Endothelial cell of umbilical vein (primary cell): ENCODE measurements around the gene PDSS2. TPM values are rescaled to one million over a fixed set of nuclear protein-coding genes. Genes with fewer than 3 reads are reported as not detected.

Experiments
- BruUV-seq: library from RNA; stranded (reverse); fragments of 400-500 nt; replicated peaks from 2 replicates; lab custom pipeline; 2021; lab: Mats Ljungman, UMichigan
- CTCF ChIA-PET: fragments of 300-600, 350-600 bp; sonication (Branson Sonifier 250); formaldehyde crosslinking; loops from one replicate; lab custom pipeline; 2021; ENCODE audit warnings: antibody characterized with exemption, inconsistent platforms; lab: Charles Lee
- POLR2A ChIA-PET: fragments of 300-600, 350-600 bp; sonication (Branson Sonifier 250); formaldehyde crosslinking; loops from one replicate; lab custom pipeline; 2021; ENCODE audit warnings: antibody characterized with exemption, inconsistent platforms; lab: Charles Lee
- DNase-seq: peaks from one replicate; pipeline ENCODE4 v3.0.0-alpha.2; 2011; ENCODE audit warnings: low read depth, low spot score
- FAIRE-seq: peaks from 2 replicates; lab custom pipeline; 2011; peaks lifted over from hg19 to GRCh38; lab: Jason Lieb, UNC
- H2AFZ ChIP-seq: 2 replicates; pipeline ENCODE4 v1.6.0; 2012; ENCODE audit warnings: low read depth, low read length, control low read depth, inconsistent platforms
- H3K27ac ChIP-seq: 2 replicates; pipeline ENCODE4 v1.5.1; 2011; ENCODE audit warnings: low read depth, mild to moderate bottlenecking, control low read depth, low read length, moderate library complexity; ENCODE audit not compliant: insufficient read depth
- H3K27me3 ChIP-seq, 2 experiments: 2 replicates each; pipeline versions ENCODE4 v1.6.0 to v1.6.1; 2011; ENCODE audit warnings: low read length in 2 of 2, mixed read lengths in 1 of 2; ENCODE audit not compliant: control insufficient read depth in 2 of 2, insufficient read depth in 2 of 2
- H3K36me3 ChIP-seq, 2 experiments: 2 replicates in 1 of 2; 3 replicates in 1 of 2; pipeline ENCODE4 v1.5.1; 2011; ENCODE audit warnings: low read length in 2 of 2, mild to moderate bottlenecking in 1 of 2, moderate library complexity in 1 of 2; ENCODE audit not compliant: control insufficient read depth in 2 of 2, insufficient read depth in 2 of 2; ENCODE audit errors: extremely low read depth in 1 of 2
- H3K4me1 ChIP-seq: 3 replicates; pipeline ENCODE4 v1.5.1; 2011; ENCODE audit warnings: mild to moderate bottlenecking, low read length; ENCODE audit not compliant: control insufficient read depth, insufficient read depth; ENCODE audit errors: extremely low read depth
- H3K4me2 ChIP-seq: 2 replicates; pipeline ENCODE4 v1.6.1; 2011; ENCODE audit warnings: low read length, control low read depth, mixed read lengths; ENCODE audit not compliant: insufficient read depth
- H3K4me3 ChIP-seq, 3 experiments: fragments of 200-600 bp in 1 of 3; sonication (generic), shearing (Covaris generic) in 1 of 3; replicated peaks in 1 of 3; 2 replicates each; pipeline ENCODE4 v1.5.1; 2011 to 2016; ENCODE audit warnings: control low read depth in 3 of 3, low read length in 3 of 3, mild to moderate bottlenecking in 2 of 3, inconsistent platforms in 1 of 3, low read depth in 1 of 3, moderate library complexity in 1 of 3; ENCODE audit not compliant: insufficient read depth in 1 of 3
- H3K79me2 ChIP-seq: 2 replicates; pipeline ENCODE4 v1.6.0; 2012; ENCODE audit warnings: low read length, inconsistent platforms; ENCODE audit not compliant: control insufficient read depth, insufficient read depth
- H3K9ac ChIP-seq: replicated peaks from 2 replicates; pipeline ENCODE3; 2011; ENCODE audit warnings: low read length, control low read depth; ENCODE audit not compliant: insufficient read depth; ENCODE audit errors: extremely low read depth
- H3K9me1 ChIP-seq: replicated peaks from 3 replicates; pipeline ENCODE4 v1.6.0; 2011; ENCODE audit warnings: mild to moderate bottlenecking, low read length; ENCODE audit not compliant: control insufficient read depth, insufficient read depth; ENCODE audit errors: extremely low read depth
- H3K9me3 ChIP-seq: replicated peaks from 2 replicates; pipeline ENCODE4 v1.5.1; 2012; ENCODE audit warnings: low read length, inconsistent platforms; ENCODE audit not compliant: control insufficient read depth, insufficient read depth
- H4K20me1 ChIP-seq: replicated peaks from 2 replicates; pipeline ENCODE3; 2011; ENCODE audit warnings: mild to moderate bottlenecking, low read length; ENCODE audit not compliant: control insufficient read depth, insufficient read depth; ENCODE audit errors: extremely low read depth
- EZH2 ChIP-seq: IDR thresholded peaks from 2 replicates; pipeline ENCODE4 v1.6.1; 2012; ENCODE audit warnings: borderline replicate concordance, low read depth, mild to moderate bottlenecking, moderate library complexity, low read length, inconsistent platforms; ENCODE audit not compliant: severe bottlenecking
- FOS ChIP-seq: IDR thresholded peaks from 2 replicates; pipeline ENCODE4 v1.6.1; 2011; ENCODE audit warnings: mild to moderate bottlenecking, low read length, moderate library complexity, borderline replicate concordance; ENCODE audit not compliant: insufficient read depth
- GATA2 ChIP-seq: IDR thresholded peaks from 2 replicates; pipeline ENCODE4 v1.7.0; 2011; ENCODE audit warnings: low read depth, mild to moderate bottlenecking, moderate library complexity, mixed read lengths, low read length; ENCODE audit not compliant: insufficient read length, insufficient read depth
- JUN ChIP-seq: IDR thresholded peaks from 2 replicates; pipeline ENCODE4 v1.6.1; 2011; ENCODE audit warnings: borderline replicate concordance, low read depth; ENCODE audit not compliant: insufficient read length, insufficient read depth
- MYC ChIP-seq: IDR thresholded peaks from one replicate; pipeline ENCODE4 v1.6.1; 2011; ENCODE audit warnings: mild to moderate bottlenecking, low read depth, low read length
- POLR2A ChIP-seq: IDR thresholded peaks from 2 replicates; pipeline ENCODE4 v1.6.1; 2012; ENCODE audit warnings: low read depth, mild to moderate bottlenecking, control low read depth, low read length
- POLR2AphosphoS5 ChIP-seq: IDR thresholded peaks from 2 replicates; pipeline ENCODE4 v1.6.1; 2012; ENCODE audit warnings: low read depth, mild to moderate bottlenecking, control low read depth, low read length, moderate library complexity; ENCODE audit not compliant: insufficient read depth
- dilution Hi-C: fragments of 300-500 bp; cut with MboI; formaldehyde crosslinking; loops from one replicate; pipeline ENCODE4 v1.15.0; 2019; ENCODE audit warnings: low sequenced_read_pairs; ENCODE audit not compliant: extremely low pct_ligation_motif_present
- intact Hi-C: fragments of 100-400 bp; cut with micrococcal nuclease; formaldehyde crosslinking; loops from one replicate; pipeline ENCODE4 v1.10.0; 2022
- polyA plus RNA-seq, 4 experiments: library from polyadenylated mRNA; depleted of rRNA in 3 of 4; stranded (reverse) in 3 of 4; unstranded in 1 of 4; fragments of >200 nt; gene quantifications; 2 replicates each; pipeline versions ENCODE4 v1.2.1 to v1.2.3, GENCODE V29; 2011 to 2012; ENCODE audit warnings: missing spikeins in 1 of 4
- total RNA-seq: library from RNA; stranded (reverse); gene quantifications from 2 replicates; pipeline ENCODE4 v1.2.3, GENCODE V29; 2021
- TF ChIP-seq, protein P1 (sequence below), 2 donors: IDR thresholded peaks; 1 replicate in 1 of 2; 2 replicates in 1 of 2; pipeline ENCODE4 v1.5.1; 2011; ENCODE audit warnings: low read length in 2 of 2, mild to moderate bottlenecking in 2 of 2, moderate library complexity in 2 of 2, control low read depth in 1 of 2, inconsistent platforms in 1 of 2, low read depth in 1 of 2; ENCODE audit not compliant: insufficient read depth in 1 of 2; ENCODE audit errors: extremely low read depth in 1 of 2
- TF ChIP-seq, protein P2 (sequence below): IDR thresholded peaks from 2 replicates; pipeline ENCODE4 v1.6.1; 2011; ENCODE audit not compliant: insufficient read depth, insufficient read length

PDSS2 gene
- total and polyA plus RNA-seq, 2 donors (not counting 3 experiments of a cell fraction or from before 2014, with no cell fraction given) = 7.6 to 9.3 TPM

DNA sequence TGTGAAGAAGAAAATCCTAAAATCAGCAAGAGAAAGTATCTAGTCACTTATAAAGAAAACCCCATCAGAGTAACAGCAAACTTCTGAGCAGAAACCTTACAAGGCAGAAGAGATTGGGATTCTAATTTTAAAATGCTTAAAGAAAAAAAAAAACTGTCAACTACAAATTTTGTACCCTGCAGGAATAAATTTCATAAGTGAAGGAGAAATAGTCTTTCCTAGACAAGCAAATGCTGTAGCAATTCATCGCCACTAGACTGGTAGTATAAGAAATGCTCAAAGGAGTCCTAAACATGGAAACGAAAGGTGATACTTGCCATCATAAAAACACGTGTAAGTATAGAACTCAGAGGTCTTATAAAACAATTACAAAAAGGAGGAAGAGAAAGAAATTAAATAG lies 54.4 kb downstream of the PDSS2 start:
- TF ChIP-seq POLR2A = no peak
- TF ChIP-seq JUN = no peak
- no peak for TF ChIP-seq GATA2
- TF ChIP-seq POLR2AphosphoS5 = no peak
- TF ChIP-seq FOS = no peak
- TF ChIP-seq EZH2 = no peak
- TF ChIP-seq, protein P1, sequence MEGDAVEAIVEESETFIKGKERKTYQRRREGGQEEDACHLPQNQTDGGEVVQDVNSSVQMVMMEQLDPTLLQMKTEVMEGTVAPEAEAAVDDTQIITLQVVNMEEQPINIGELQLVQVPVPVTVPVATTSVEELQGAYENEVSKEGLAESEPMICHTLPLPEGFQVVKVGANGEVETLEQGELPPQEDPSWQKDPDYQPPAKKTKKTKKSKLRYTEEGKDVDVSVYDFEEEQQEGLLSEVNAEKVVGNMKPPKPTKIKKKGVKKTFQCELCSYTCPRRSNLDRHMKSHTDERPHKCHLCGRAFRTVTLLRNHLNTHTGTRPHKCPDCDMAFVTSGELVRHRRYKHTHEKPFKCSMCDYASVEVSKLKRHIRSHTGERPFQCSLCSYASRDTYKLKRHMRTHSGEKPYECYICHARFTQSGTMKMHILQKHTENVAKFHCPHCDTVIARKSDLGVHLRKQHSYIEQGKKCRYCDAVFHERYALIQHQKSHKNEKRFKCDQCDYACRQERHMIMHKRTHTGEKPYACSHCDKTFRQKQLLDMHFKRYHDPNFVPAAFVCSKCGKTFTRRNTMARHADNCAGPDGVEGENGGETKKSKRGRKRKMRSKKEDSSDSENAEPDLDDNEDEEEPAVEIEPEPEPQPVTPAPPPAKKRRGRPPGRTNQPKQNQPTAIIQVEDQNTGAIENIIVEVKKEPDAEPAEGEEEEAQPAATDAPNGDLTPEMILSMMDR (IDR thresholded peaks at IDR 0.05; ENCODE audit: extremely low read depth in 1 of 2, insufficient read depth in 1 of 2, low read depth in 1 of 2, low read length in 2 of 2) = no peak
- no peak for TF ChIP-seq MYC
- TF ChIP-seq, protein P2, sequence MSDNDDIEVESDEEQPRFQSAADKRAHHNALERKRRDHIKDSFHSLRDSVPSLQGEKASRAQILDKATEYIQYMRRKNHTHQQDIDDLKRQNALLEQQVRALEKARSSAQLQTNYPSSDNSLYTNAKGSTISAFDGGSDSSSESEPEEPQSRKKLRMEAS = no peak

More for the DNA sequence above, 54.4 kb downstream of the PDSS2 start:
- Histone ChIP-seq H3K36me3 (no peaks in the 10 kb centered on the region), H3K4me3 (no peak overlapping the region), H4K20me1 (no peaks in the 10 kb centered on the region), H3K27ac (no peak overlapping the region), H3K4me1 (peaks cover 7% of the 10 kb centered on the region), H3K9me1 (no peaks in the 10 kb centered on the region), H3K27me3 (no peaks in the 10 kb centered on the region), H3K9me3 (no peaks in the 10 kb centered on the region), H3K9ac (no peak overlapping the region), H3K4me2 (no peak overlapping the region), H3K79me2 (no peaks in the 10 kb centered on the region), H2AFZ (no peak overlapping the region)
- intact Hi-C loops (no loop called here), dilution Hi-C loops (no loop called here)
- no TSS peak for BruUV-seq
- FAIRE-seq = no peak
- CTCF ChIA-PET = no interaction called here
- no peak for DNase-seq
- POLR2A ChIA-PET = no interaction called here
